Activated T-cell treated with anti-CD3 and anti-CD28 coated beads, Interleukin-2, amount 50 U/mL, for 48 hours (primary cell): ENCODE measurements around the gene KRTAP12-2.
"Not testable (repeated sequence)": the region's sequence is repeated elsewhere in the genome, so short reads cannot be mapped to it uniquely, and the experiment has no call there.

Experiments used
- DNase-seq, 2 experiments: peaks; one replicate each; pipeline ENCODE4 v3.0.0-alpha.2; 2020

The KRTAP12-2 gene

DNA sequence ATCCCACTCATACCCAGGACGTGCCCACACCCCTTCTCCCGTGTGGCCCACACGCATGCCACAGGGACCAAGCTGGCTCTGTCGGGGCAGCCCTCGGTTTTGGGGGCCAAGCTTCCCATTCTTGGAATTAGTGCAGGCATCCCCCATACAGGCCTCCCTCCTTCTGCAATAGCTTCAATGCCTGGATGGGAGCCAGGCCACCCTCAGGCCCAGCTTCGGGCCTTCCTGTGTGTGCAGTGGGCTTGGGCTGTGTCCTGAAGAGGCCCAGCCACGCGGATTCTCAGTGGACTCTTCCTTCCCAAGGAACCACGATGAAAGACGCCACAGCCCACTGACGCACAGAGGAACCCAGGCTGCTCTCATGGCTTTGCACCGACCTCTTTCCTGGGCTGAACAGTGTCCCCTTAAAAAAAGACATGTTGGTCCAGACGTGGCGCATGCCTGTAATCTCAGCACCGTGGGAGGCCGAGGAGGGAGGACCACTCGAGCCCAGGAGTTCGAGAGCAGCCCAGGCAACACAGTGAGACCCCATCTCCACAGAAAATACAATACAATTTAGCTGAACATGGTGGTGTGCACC is 17.1 kb downstream of the KRTAP12-2 start:
- DNase-seq = no peak

DNA sequence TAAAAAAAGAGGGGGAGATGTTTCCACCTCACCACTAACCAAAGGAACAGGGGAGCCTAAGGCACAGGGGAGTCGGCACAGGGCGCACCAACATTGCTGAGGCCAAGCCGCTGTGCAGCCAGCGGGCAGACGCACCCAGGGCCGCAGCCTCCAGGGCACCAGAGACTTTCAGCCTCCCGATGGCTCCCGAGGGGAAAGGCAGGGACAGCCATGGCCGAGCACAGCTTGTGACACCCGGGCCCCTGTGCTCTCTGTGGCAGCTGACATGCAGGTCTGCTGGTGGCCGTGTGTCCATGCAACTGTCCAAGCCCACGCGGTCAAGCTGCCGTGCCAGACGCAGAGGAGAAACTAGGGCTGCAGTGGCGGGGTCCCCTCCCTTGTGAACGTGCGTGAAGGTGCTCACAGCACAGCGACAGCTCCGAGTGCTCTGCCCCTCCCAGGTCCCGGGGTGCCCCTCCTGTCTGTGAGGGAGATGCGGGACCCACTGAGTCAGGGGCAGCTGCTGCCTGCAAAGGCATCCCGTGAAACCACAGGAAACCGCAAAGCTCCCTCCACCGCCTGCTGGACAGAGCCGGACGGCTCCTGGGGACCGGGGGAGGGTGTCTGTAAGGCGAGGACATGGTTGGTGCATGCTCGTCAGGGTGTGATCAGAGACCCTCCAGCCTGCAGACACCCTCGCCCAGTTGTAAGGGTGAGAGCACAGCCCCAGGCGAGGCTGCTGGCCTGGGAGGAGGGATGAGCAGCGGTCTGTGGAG is 18.0 kb downstream of the KRTAP12-2 start:
- DNase-seq = peak in 1 of 2 experiments; percentile 8

DNA sequence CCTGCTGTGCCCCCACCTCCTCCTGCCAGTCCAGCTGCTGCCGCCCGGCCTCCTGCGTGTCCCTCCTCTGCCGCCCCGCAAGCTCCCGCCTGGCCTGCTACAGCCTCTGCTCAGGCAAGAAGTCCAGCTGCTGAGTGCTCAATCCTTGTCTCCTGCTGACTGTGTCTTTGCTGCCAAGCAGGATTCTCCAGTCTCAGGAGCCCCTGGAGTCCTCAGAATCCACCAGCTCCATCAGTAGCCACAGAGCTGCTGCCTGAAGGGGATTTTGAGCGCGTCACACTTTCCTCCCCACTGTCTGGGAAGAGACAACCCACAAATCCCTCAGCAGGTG is 19.5 kb downstream of the KRTAP12-2 start:
- DNase-seq = no peak

DNA sequence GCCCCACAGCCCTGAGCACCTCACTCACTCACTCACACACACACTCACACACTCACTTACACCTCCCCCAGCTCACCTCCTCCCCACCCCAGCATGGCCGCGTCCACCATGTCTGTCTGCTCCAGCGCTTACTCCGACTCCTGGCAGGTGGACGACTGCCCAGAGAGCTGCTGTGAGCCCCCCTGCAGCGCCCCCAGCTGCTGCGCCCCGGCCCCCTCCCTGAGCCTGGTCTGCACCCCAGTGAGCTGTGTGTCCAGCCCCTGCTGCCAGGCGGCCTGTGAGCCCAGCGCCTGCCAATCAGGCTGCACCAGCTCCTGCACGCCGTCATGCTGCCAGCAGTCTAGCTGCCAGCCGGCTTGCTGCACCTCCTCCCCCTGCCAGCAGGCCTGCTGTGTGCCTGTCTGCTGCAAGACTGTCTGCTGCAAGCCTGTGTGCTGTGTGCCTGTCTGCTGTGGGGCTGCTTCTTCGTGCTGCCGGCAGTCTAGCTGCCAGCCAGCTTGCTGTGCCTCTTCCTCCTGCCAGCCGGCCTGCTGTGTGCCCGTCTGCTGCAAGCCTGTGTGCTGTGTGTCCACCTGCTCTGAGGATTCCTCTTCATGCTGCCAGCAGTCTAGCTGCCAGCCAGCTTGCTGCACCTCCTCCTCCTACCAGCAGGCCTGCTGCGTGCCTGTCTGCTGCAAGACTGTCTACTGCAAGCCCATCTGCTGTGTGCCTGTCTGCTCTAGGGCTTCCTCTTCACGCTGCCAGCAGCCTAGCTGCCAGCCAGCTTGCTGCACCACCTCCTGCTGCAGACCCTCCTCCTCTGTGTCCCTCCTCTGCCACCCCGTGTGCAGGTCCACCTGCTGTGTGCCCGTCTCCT is 20.1 kb downstream of the KRTAP12-2 start, which contains the start of gene KRTAP10-11:
Gene KRTAP10-11, plus strand, starts transcription at position 49 of the 856 bp plus-strand sequence. Its CDS starts 45 bp downstream, at position 94.
- peak in 1 of 2 experiments; percentile 11 for DNase-seq

GRCh38 chr21:44644878-44645277 is 21.8 kb downstream of the KRTAP12-2 start:
- DNase-seq = no peak

- DNase-seq = no peak
Observed at GRCh38 chr21:44643741-44644310, 22.9 kb downstream of the KRTAP12-2 start.

DNA sequence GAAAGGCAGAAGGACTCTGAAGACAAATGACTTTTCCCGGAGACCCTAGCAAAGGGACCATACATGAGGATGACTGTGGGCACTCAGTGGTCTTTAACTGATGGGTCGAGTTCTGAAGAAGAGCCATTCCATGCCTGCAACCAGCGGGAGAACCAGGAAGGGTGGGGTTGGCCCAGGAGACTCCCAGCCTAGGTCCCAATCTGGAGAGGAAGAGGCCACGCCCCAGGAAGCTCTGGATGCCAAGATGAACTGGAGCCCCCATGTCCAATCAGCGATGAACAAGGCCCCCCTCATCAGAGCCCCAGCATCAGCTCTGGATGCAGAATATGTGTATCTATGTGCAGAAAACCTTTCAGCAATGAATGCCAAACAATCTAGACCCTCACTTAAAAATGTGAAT is 26.0 kb downstream of the KRTAP12-2 start:
- no peak for DNase-seq

GRCh38 chr21:44639331-44639655 is 27.4 kb downstream of the KRTAP12-2 start:
- DNase-seq = peak in 1 of 2 experiments; percentile 11

- peak; percentile 7 to 8 for DNase-seq
Observed at GRCh38 chr21:44638506-44639330, 28.0 kb downstream of the KRTAP12-2 start.

DNA sequence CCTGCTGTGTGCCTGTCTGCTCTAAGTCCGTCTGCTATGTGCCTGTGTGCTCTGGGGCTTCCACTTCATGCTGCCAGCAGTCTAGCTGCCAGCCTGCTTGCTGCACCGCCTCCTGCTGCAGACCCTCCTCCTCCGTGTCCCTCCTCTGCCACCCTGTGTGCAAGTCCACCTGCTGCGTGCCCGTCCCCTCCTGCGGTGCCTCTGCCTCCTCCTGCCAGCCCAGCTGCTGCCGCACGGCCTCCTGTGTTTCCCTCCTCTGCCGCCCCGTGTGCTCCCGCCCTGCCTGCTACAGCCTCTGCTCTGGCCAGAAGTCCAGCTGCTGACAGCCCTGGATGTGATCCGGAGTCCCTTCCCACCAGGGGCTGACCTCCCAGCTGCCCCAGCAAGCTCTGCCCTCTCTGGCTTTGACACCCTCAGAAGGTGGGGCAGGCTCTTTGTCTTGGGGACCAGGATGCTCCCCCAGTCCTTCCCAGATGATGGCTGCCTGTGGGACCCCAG is 28.8 kb downstream of the KRTAP12-2 start:
- DNase-seq = peak in 1 of 2 experiments; percentile 8

DNA sequence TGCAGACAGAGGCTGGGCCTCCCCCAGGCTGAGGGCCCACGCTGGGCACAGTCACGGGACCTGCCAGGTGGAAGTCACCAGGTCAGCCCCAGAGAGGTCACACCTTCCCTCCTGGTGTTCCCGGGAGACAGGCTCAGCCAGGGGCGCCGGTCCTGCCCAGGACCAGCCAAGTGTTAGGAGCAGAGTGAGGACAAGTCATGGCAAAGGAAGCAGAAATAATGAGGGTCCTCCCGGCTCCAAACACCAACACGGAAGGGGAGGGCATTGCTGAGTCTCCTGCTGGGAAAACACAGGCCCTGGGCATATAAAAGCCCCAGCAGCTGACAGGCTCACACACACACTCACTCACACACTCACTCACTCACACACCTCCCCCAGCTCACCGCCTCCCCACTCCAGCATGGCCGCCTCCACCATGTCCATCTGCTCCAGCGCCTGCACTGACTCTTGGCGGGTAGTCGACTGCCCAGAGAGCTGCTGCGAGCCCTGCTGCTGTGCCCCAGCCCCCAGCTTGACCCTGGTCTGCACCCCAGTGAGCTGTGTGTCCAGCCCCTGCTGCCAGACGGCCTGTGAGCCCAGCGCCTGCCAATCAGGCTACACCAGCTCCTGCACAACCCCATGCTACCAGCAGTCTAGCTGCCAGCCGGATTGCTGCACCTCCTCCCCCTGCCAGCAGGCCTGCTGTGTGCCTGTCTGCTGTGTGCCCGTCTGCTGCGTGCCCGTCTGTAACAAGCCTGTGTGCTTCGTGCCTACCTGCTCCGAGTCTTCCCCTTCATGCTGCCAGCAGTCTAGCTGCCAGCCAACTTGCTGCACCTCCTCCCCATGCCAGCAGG is 29.5 kb downstream of the KRTAP12-2 start, which contains the start of gene KRTAP10-10:
Gene KRTAP10-10, plus strand, starts transcription at position 339 of the 833 bp plus-strand sequence. Its CDS starts 62 bp downstream, at position 401.
- DNase-seq = peak; percentile 1 to 5

DNA sequence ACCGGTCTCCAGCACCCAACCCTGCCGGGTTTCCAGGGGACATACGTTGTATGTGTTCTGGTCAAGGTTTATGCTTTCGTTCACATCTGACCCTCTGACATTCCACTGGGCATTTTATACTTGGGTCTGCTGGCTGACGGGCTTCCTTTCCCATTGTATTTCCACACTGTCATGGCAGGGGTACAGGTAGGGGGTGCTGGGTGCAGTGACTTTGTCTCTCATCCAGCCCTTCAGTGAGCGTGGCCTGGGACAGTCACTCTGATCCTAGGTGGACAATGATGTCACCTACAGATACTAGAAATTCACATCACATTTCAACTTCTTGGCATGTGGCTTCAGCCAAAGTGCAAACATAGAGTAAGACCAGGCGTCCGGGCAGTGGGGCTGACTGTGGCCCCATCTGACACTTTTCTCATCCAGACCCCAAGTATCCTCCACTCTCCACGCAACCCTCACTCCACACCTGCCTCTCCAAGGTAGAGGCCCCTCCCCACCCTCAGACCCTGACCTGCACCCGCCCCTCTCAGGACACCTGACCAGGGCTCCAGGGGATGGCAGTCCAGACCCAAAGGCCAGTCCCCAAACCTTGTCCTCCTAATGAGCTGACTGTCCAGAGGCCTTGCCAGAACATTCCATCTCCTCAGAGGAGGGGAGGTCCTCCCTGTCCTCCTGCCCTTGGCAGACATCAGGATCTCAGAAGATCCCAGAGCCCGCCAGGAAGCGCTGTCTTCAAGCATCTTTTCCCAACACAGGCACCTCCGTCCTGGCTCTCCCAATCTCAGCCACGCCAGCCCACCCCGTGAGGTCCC is 30.3 kb downstream of the KRTAP12-2 start:
- DNase-seq = peak in 1 of 2 experiments; percentile 5

DNA sequence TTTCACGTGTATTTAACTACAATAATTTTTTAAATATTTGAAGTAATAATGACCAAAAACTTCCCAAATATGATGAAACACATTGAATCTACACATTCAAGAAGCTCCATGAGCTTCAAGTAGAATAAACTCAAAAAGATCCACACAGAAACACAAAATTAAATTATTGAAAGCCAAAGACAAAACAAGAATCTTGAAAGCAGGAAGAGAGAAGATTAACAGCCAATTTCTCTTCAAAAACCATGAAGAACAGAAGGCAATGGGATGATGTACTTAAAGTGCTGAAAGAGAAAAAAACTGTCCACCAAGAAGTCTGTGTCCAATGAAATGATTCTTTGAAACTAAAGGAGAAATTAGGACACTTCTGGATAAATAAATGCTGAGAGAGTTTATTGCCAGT is 34.7 kb downstream of the KRTAP12-2 start:
- no peak for DNase-seq

DNA sequence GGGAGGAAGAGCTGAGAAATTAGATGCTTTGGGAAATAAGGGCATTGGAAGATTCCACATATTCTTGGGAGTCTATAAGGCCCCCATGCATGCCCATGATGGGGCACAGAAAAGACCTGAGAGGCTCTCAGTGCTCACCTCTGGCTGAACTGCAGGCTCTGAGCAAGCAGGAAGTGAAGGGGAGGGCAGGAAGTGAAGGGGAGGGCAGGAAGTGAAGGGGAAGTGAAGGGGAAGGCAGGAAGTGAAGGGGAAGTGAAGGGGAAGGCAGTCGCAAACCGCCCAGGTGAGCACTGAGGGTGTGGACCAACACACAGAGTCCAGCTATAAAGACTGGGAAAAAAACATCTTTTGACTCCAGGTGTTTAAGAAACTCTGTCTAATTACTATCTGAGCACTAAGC is 36.3 kb downstream of the KRTAP12-2 start:
- peak in 1 of 2 experiments; percentile 13 for DNase-seq

- DNase-seq = no peak
Observed at GRCh38 chr21:44628707-44629391, 37.9 kb downstream of the KRTAP12-2 start.

DNA sequence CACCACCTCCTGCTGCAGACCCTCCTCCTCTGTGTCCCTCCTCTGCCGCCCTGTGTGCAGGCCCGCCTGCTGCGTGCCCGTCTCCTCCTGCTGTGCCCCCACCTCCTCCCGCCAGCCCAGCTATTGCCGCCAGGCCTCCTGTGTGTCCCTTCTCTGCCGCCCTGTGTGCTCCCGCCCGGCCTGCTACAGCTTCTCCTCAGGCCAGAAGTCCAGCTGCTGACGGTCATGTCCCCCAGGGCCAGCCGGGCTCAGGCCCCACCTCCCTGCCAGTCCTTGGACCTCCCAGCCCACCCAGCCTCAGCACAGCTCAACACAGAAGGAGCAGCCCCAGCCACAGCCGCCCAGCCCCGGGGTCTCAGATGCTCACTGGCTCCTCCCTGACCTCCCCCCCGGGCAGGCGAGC is 38.9 kb downstream of the KRTAP12-2 start:
- not testable (repeated sequence) for DNase-seq

DNA sequence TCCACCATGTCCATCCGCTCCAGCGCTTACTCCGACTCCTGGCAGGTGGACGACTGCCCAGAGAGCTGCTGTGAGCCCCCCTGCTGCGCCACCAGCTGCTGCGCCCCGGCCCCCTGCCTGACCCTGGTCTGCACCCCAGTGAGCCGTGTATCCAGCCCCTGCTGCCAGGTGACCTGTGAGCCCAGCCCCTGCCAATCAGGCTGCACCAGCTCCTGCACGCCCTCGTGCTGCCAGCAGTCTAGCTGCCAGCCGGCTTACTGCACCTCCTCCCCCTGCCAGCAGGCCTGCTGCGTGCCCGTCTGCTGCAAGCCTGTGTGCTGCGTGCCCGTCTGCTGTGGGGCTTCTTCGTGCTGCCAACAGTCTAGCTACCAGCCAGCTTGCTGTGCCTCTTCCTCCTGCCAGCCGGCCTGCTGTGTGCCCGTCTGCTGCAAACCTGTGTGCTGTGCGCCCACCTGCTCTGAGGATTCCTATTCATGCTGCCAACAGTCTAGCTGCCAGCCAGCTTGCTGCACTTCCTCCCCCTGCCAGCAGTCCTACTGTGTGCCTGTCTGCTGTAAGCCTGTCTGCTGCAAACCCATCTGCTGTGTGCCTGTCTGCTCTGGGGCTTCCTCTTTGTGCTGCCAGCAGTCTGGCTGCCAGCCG is 39.4 kb downstream of the KRTAP12-2 start:
- peak in 1 of 2 experiments; percentile 7 for DNase-seq

DNA sequence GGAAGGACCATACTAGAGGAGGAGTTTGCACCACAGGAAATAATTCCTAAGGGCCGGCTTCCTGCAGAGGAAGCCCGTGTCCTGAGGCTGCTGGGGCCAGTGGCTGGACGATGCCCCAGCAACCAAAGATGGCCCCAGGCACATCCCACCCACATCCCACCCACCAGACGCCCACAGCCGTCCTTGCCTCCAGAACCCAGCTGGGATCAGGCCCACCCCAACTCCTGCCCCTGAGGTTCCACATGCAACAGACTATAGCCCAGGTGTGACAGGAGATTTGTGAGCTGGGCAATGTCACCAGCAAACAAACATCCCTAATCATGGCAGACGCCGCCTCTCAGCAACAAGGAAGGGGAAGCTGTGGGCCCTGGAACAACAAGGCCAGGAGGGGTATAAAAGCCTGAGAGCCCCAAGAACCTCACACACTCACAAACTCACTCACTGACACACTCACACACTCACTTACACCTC is 40.0 kb downstream of the KRTAP12-2 start, which contains the start of gene KRTAP10-9:
Gene KRTAP10-9, plus strand, starts transcription at position 421 of the 471 bp plus-strand sequence. CDS start 79 bp downstream, outside the sequence.
- no peak for DNase-seq

DNA sequence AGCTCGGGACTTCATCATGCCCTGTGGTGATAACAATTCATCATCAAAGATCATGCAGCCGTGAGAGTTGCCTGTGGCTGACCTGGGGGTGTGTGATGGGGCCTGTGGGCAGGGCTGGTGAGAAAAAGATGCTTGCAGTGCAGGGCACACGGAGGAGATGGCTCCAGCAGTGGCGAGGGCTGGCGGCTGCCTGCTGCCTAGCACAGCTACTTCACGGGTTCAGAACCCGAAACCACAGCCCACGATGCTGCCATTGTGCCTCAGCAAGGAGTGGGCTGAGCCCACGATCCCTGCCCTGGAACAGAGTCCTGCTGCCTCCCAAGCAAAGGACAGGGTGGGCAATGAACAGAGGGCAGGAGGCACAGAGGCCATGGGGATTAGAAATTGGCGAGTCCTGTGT is 40.5 kb downstream of the KRTAP12-2 start:
- DNase-seq = peak in 1 of 2 experiments; percentile 12
